Measurements from ENCODE around the gene CCDC178. TPM values are rescaled to one million over a fixed set of nuclear protein-coding genes. Genes with fewer than 3 reads are reported as not detected.

The CCDC178 gene
- polyA plus RNA-seq, 1 donor from 2014 or later = not detected

- TF ChIP-seq CTCF (IDR thresholded peaks at IDR 0.05; ENCODE audit: poor library complexity, severe bottlenecking) (no peak), TAF1 (IDR thresholded peaks at IDR 0.05; ENCODE audit: low read depth) (no peak), RAD21 (conservative IDR thresholded peaks at IDR 0.05) (no peak), EP300 (conservative IDR thresholded peaks at IDR 0.05; ENCODE audit: poor library complexity, severe bottlenecking) (no peak)
Measured at GRCh38 chr18:33205777-33206176, 234.7 kb downstream of the CCDC178 start (continued).

GRCh38 chr18:33201509-33201926, 239.0 kb downstream of the CCDC178 start:
- TF ChIP-seq CTCF (IDR thresholded peaks at IDR 0.05; ENCODE audit: poor library complexity, severe bottlenecking) (peak; percentile 34), POLR2AphosphoS5 (IDR thresholded peaks at IDR 0.05) (no peak)
- H3K4me3 ChIP-seq (ENCODE audit: low read length) = no peak overlapping the region
- no peaks in the 10 kb centered on the region for H4K20me1 ChIP-seq (ENCODE audit: insufficient read depth)
- H3K9me3 ChIP-seq (ENCODE audit: low read length) = no peaks in the 10 kb centered on the region
- no peaks in the 10 kb centered on the region for H3K36me3 ChIP-seq (ENCODE audit: insufficient read depth, low read length)
- H3K4me2 ChIP-seq (ENCODE audit: low read length) = no peak overlapping the region
- no peak overlapping the region for H3K27ac ChIP-seq (ENCODE audit: low read length)
- H2AFZ ChIP-seq (ENCODE audit: low read depth, low read length) = no peak overlapping the region
- no peak overlapping the region for H3K9ac ChIP-seq (ENCODE audit: low read length)
- H3F3A ChIP-seq (ENCODE audit: insufficient read depth, low read length, poor library complexity, severe bottlenecking) = no peaks in the 10 kb centered on the region
- no peaks in the 10 kb centered on the region for H3K79me2 ChIP-seq (replicated peaks; ENCODE audit: insufficient read depth, low read length)
- H3K9me2 ChIP-seq (ENCODE audit: insufficient read depth, low read length) = no peaks in the 10 kb centered on the region
- no peaks in the 10 kb centered on the region for H3K27me3 ChIP-seq (ENCODE audit: insufficient read depth, low read depth, low read length)

DNA sequence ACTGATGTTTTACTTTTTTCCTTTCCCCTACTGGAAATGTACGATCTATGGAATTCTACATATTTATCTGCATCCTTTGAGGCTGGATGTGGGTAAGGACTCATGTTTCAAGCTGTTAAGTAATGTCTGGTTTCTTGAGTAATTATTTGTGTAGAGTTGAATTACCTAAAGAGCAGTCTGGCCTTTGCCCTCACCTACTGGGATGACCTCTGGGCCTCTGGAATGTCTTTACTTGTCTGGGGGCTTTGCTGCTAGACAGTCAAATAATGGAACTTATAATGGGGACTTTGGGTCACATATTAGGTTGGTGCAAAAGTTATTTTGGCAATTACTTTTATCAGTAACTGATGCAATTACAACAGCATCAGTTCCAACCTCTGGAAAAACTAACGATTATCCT, 244.7 kb downstream of the CCDC178 start:
- Histone ChIP-seq H3K27me3 (ENCODE audit: insufficient read depth, low read depth, low read length) (no peaks in the 10 kb centered on the region), H3K4me2 (ENCODE audit: low read length) (no peak overlapping the region), H3K9ac (ENCODE audit: low read length) (no peak overlapping the region), H2AFZ (ENCODE audit: low read depth, low read length) (no peak overlapping the region), H3K79me2 (replicated peaks; ENCODE audit: insufficient read depth, low read length) (no peaks in the 10 kb centered on the region), H3K9me2 (ENCODE audit: insufficient read depth, low read length) (no peaks in the 10 kb centered on the region), H3K27ac (ENCODE audit: low read length) (no peak overlapping the region), H3K36me3 (ENCODE audit: insufficient read depth, low read length) (no peaks in the 10 kb centered on the region), H3K9me3 (ENCODE audit: low read length) (no peaks in the 10 kb centered on the region), H3F3A (ENCODE audit: insufficient read depth, low read length, poor library complexity, severe bottlenecking) (no peaks in the 10 kb centered on the region), H4K20me1 (ENCODE audit: insufficient read depth) (no peaks in the 10 kb centered on the region), H3K4me3 (ENCODE audit: low read length) (no peak overlapping the region)
- no peak for TF ChIP-seq TAF1 (IDR thresholded peaks at IDR 0.05; ENCODE audit: low read depth)
- TF ChIP-seq EZH2 (IDR thresholded peaks at IDR 0.05; ENCODE audit: borderline replicate concordance, insufficient read depth, low read length, poor library complexity, severe bottlenecking) = no peak
- no peak for TF ChIP-seq RAD21 (conservative IDR thresholded peaks at IDR 0.05)
- TF ChIP-seq CTCF (IDR thresholded peaks at IDR 0.05; ENCODE audit: poor library complexity, severe bottlenecking) = no peak
- TF ChIP-seq EP300 (conservative IDR thresholded peaks at IDR 0.05; ENCODE audit: poor library complexity, severe bottlenecking) = no peak
- TF ChIP-seq POLR2AphosphoS5 (IDR thresholded peaks at IDR 0.05) = no peak
- TF ChIP-seq REST (IDR thresholded peaks at IDR 0.05; ENCODE audit: borderline replicate concordance) = no peak
